Measurements from ENCODE around the gene PCED1B. TPM values are rescaled to one million over a fixed set of nuclear protein-coding genes. Genes with fewer than 3 reads are reported as not detected.

PCED1B gene
- total RNA-seq, 4 donors from 2014 or later = 1.0 to 1.5 (median 1.2) TPM

DNA sequence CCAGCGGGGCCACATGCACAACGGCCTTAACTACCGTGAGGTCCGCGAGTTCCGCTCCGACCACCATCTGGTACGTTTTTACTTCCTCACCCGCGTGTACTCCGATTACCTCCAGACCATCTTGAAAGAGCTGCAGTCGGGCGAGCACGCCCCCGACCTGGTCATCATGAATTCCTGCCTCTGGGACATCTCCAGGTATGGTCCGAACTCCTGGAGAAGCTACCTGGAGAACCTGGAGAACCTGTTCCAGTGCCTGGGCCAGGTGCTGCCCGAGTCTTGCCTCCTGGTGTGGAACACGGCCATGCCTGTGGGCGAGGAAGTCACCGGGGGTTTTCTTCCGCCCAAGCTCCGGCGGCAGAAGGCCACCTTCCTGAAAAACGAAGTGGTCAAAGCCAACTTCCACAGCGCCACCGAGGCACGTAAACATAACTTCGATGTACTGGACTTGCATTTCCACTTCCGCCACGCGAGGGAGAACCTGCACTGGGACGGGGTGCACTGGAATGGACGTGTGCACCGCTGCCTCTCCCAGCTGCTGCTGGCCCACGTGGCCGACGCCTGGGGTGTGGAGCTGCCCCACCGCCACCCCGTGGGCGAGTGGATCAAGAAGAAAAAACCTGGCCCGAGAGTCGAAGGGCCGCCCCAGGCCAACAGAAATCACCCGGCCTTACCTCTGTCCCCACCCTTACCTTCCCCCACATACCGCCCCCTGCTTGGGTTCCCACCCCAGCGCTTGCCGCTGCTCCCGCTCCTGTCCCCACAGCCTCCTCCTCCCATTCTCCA, 156.0 kb downstream of the PCED1B start:
- intact Hi-C loops (cut with DNase I) = no loop called here
- no peak for DNase-seq
- TF ChIP-seq POLR2A (IDR thresholded peaks at IDR 0.05) = no peak
- TF ChIP-seq, protein P1, sequence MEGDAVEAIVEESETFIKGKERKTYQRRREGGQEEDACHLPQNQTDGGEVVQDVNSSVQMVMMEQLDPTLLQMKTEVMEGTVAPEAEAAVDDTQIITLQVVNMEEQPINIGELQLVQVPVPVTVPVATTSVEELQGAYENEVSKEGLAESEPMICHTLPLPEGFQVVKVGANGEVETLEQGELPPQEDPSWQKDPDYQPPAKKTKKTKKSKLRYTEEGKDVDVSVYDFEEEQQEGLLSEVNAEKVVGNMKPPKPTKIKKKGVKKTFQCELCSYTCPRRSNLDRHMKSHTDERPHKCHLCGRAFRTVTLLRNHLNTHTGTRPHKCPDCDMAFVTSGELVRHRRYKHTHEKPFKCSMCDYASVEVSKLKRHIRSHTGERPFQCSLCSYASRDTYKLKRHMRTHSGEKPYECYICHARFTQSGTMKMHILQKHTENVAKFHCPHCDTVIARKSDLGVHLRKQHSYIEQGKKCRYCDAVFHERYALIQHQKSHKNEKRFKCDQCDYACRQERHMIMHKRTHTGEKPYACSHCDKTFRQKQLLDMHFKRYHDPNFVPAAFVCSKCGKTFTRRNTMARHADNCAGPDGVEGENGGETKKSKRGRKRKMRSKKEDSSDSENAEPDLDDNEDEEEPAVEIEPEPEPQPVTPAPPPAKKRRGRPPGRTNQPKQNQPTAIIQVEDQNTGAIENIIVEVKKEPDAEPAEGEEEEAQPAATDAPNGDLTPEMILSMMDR (IDR thresholded peaks at IDR 0.05) = no peak

DNA sequence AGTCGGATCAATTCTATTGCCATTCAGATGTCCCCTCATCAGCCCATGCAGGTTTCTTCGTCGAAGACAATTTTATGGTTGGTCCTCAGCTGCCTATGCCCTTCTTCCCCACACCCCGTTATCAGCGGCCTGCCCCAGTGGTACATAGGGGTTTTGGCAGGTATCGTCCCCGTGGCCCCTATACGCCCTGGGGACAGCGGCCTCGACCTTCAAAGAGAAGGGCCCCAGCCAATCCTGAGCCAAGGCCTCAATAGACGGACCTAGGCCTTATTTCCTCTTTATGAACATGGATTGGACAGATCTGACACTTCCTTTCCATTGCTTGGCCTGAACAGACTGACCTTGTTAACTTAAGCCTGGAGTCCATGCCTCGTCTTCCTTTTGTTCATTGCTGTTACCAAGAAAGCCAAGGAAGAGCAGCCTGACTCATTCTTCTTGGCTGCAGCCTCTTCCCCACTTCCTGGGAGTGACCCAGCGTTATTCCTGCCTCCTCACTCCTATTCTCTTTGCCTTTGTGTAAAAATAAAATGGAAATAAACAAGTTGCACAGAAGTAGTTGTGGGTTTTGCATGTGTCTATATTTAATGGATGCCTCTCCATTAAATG, 156.8 kb downstream of the PCED1B start:
- DNase-seq = no peak
- Histone ChIP-seq H3K4me3 (replicated peaks in 1 of 3) (no peak overlapping the region), H3K9me3 (no peaks in the 10 kb centered on the region), H3K27ac (no peak overlapping the region), H3K27me3 (no peaks in the 10 kb centered on the region), H3K36me3 (no peaks in the 10 kb centered on the region), H3K4me1 (no peaks in the 10 kb centered on the region)
- WGBS, 2 donors = 89 to 93% methylated on average over 13 of the region's 13 CpGs
- TF ChIP-seq, protein P1 (IDR thresholded peaks at IDR 0.05) = no peak
- no peak for TF ChIP-seq POLR2A (IDR thresholded peaks at IDR 0.05)
- intact Hi-C loops (cut with DNase I) = no loop called here

More for the DNA sequence above, 156.0 kb downstream of the PCED1B start:
- Histone ChIP-seq H3K27ac (no peak overlapping the region), H3K9me3 (no peaks in the 10 kb centered on the region), H3K4me3 (replicated peaks in 1 of 3) (no peak overlapping the region), H3K27me3 (no peaks in the 10 kb centered on the region), H3K4me1 (no peaks in the 10 kb centered on the region), H3K36me3 (no peaks in the 10 kb centered on the region)
- WGBS, 2 donors = 97 to 98% methylated on average over 41 to 48 of the region's 48 CpGs

DNA sequence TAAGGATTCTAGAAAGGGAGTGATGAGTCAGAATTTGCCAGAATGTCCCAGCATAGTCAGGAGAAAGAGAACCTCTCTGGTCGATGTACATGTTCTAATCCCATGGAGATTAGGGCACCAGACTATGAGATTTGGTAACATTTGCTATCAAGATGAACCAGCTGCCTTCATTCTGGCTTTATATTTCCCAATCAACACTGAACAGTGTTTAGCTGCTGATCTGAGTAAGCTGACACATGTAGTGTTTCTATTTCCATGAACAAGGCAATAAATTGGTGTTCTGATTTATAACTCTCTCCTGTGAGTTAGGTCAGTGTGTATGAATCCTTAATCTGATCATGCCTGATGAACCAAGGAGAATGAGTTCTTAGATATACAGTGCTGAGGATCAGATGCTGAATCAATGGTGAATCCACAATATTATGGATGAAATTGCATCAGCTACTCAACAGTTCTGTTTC, 158.4 kb downstream of the PCED1B start:
- no peaks in the 10 kb centered on the region for H3K27me3 ChIP-seq
- no peak for TF ChIP-seq POLR2A (IDR thresholded peaks at IDR 0.05)
- TF ChIP-seq, protein P1 (IDR thresholded peaks at IDR 0.05) = no peak
- H3K4me3 ChIP-seq (replicated peaks in 1 of 3) = no peak overlapping the region
- H3K4me1 ChIP-seq = no peaks in the 10 kb centered on the region
- no peak overlapping the region for H3K27ac ChIP-seq
- 83 to 85% methylated on average over 1 of the region's 1 CpG for WGBS, 2 donors
- no peak for DNase-seq
- H3K36me3 ChIP-seq = no peaks in the 10 kb centered on the region
- intact Hi-C loops (cut with DNase I) = no loop called here
- H3K9me3 ChIP-seq = no peaks in the 10 kb centered on the region

DNA sequence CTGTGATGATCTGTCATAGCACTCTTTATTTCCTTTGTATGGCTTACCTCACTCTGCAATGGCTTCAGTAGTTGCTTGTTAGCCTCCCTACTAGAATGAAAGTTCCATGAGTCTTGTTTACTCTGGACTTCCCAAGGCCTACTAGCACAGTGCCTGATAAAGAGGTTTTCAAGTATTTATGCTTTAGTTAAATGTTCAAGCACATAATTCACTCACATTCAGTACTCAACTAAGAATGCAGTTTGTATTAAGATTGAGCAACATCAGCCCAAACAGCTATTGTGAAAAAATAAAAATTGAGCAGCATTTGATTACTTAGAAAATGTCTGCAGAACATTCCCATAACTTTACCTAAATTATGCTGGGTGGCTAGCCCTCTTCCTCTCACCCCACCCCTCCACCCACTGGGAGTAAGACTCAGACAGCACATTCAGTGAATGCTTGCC, 159.3 kb downstream of the PCED1B start:
- TF ChIP-seq POLR2A (IDR thresholded peaks at IDR 0.05) = no peak
- TF ChIP-seq, protein P1 (IDR thresholded peaks at IDR 0.05) = no peak
- no peak overlapping the region for H3K27ac ChIP-seq
- no peaks in the 10 kb centered on the region for H3K4me1 ChIP-seq
- DNase-seq = no peak
- no peaks in the 10 kb centered on the region for H3K36me3 ChIP-seq
- no peaks in the 10 kb centered on the region for H3K9me3 ChIP-seq
- no peaks in the 10 kb centered on the region for H3K27me3 ChIP-seq
- intact Hi-C loops (cut with DNase I) = no loop called here
- H3K4me3 ChIP-seq (replicated peaks in 1 of 3) = no peak overlapping the region

DNA sequence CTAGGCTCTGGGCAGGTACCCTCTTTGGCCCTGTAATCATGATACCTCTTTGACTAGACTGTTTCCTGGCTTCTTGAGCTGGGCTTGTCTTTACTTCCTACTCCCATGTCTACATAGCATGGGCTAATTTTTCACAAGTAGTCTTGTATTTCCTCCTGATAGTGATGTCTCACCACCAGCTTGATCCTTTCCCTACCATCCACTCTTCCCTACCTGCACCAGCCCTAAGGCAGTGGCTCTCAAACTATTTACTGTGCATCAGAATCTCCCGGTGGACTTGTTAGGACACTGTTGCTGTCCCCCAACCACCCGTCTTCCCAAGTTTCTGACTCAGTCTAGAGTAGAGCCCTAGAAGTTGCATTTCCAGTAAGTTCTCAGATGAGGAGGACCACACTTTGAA, 163.0 kb downstream of the PCED1B start:
- no peaks in the 10 kb centered on the region for H3K27me3 ChIP-seq
- no peak overlapping the region for H3K27ac ChIP-seq
- no peaks in the 10 kb centered on the region for H3K9me3 ChIP-seq
- H3K36me3 ChIP-seq = no peaks in the 10 kb centered on the region
- DNase-seq = no peak
- intact Hi-C loops (cut with DNase I) = no loop called here
- TF ChIP-seq POLR2A (IDR thresholded peaks at IDR 0.05) = no peak
- TF ChIP-seq, protein P1 (IDR thresholded peaks at IDR 0.05) = no peak
- H3K4me1 ChIP-seq = peaks cover 0 to 7% of the 10 kb centered on the region in 2 donors
- no peak overlapping the region for H3K4me3 ChIP-seq (replicated peaks in 1 of 3)
- 89 to 100% methylated on average over 2 of the region's 2 CpGs for WGBS, 2 donors
